Fibroblast of mammary gland (primary cell): ENCODE data around the gene EPS8L3.
"Not testable (repeated sequence)": the region's sequence is repeated elsewhere in the genome, so short reads cannot be mapped to it uniquely, and the experiment has no call there.

Experiments used
- DNase-seq: peaks from one replicate; pipeline ENCODE4 v3.0.0-alpha.2; 2010; ENCODE audit warnings: low read depth
- H3K4me3 ChIP-seq: 2 replicates; pipeline ENCODE4 v1.5.1; 2011; ENCODE audit warnings: low read depth, mild to moderate bottlenecking, low read length, moderate library complexity; ENCODE audit not compliant: control insufficient read depth
- TF ChIP-seq, protein P1 (sequence below): conservative IDR thresholded peaks from 2 replicates; pipeline ENCODE4 v1.5.1; 2011; ENCODE audit warnings: low read depth, low read length, inconsistent platforms; ENCODE audit not compliant: control insufficient read depth, insufficient read depth

EPS8L3 gene

DNA sequence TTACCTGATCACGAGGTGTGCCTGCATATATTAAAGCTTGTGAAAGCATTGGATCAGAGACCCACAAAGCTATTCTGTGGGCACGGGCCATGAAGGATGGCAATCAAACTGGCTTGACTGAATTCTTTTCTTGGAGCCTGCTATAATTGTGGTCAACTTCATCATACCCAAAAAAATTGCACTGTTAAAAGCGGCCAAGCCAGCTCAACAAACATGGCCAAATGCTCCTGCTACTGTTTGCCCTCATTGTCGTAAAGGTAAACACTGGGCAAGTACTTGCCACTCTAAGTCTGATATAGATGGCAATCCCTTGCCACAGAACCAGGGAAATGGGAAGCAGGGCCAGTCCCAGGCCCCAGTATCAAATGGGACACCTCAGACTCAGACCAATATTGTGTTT is 58.3 kb downstream of the EPS8L3 start:
- no peak overlapping the region for H3K4me3 ChIP-seq
- TF ChIP-seq, protein P1, sequence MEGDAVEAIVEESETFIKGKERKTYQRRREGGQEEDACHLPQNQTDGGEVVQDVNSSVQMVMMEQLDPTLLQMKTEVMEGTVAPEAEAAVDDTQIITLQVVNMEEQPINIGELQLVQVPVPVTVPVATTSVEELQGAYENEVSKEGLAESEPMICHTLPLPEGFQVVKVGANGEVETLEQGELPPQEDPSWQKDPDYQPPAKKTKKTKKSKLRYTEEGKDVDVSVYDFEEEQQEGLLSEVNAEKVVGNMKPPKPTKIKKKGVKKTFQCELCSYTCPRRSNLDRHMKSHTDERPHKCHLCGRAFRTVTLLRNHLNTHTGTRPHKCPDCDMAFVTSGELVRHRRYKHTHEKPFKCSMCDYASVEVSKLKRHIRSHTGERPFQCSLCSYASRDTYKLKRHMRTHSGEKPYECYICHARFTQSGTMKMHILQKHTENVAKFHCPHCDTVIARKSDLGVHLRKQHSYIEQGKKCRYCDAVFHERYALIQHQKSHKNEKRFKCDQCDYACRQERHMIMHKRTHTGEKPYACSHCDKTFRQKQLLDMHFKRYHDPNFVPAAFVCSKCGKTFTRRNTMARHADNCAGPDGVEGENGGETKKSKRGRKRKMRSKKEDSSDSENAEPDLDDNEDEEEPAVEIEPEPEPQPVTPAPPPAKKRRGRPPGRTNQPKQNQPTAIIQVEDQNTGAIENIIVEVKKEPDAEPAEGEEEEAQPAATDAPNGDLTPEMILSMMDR, result no peak
- DNase-seq, result no peak

DNA sequence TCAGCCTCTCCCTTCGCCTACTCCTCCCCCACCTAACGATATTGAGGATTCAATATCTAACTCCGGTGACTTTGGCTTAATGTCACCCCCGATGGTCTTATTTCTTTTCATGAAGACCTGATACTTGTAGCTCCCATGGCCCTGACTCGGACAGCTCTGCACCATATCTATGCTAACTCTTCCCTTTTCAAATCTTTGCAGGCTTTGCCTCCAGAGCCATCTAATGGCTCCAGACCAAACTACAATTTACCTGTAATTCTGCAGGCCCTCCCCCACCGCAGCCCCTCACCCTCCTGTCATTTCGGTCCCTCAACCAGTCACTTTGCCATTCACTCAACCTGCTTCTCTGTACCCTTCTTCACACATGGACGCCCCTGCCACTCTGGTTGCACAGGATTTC is 59.5 kb downstream of the EPS8L3 start:
- TF ChIP-seq, protein P1, result no peak
- no peak overlapping the region for H3K4me3 ChIP-seq
- DNase-seq, result no peak

DNA sequence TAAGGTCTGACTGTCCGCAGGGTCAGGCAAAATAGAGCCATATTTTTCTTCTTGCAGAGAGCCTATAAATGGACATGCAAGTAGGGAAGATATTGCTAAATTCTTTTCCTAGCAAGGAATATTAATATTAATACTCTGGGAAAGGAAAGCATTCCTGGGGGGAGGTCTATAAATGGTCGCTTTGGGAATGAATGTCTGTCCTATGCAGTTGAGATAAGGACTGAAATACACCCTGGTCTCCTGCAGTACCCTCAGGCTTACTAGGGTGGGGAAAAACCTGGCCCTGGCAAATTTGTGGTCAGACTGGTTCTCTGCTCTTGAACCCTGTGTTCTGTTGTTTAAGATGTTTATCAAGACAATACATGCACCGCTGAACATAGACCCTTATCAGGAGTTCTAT is 60.8 kb downstream of the EPS8L3 start:
- H3K4me3 ChIP-seq, DNase-seq: not testable (repeated sequence)
